ENCODE results near the gene COL9A3.
"Not testable (repeated sequence)": the region's sequence is repeated elsewhere in the genome, so short reads cannot be mapped to it uniquely, and the experiment has no call there.

The COL9A3 gene

DNA sequence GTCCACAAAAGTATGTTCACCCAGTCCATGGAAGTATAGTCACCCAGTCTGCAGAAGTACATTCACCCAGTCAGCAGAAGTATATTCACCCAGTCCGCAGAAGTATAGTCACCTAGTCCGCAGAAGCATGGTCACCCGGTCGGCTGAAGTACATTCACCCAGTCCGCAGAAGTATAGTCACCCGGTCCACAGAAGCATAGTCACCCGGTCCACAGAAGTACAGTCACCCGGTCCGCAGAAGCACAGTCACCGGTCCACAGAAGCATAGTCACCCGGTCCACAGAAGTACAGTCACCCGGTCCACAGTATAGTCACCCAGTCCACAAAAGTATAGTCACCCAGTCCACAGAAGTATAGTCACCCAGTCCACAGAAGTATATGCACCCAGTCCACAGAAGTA, 36.0 kb downstream of the COL9A3 start:
- DNase-seq: no peak

DNA sequence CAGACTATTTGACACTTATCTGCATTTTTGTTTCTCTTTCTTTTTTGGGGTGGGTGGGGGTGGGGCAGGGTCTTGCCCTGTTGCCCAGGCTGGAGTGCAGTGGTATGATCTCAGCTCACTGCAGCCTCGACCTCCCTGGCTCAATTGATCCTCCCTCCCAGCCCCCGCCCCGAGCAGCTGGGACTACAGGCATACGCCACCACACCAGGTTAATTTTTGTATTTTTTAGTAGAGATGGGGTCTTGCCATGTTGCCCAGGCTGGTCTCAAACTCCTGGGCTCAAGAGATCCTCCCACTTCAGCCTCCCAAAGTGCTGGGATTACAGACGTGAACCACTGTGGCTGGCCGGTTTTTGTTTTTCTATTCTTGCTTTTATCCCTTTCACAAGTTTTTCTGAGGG, 36.5 kb downstream of the COL9A3 start:
- not testable (repeated sequence) for DNase-seq

DNA sequence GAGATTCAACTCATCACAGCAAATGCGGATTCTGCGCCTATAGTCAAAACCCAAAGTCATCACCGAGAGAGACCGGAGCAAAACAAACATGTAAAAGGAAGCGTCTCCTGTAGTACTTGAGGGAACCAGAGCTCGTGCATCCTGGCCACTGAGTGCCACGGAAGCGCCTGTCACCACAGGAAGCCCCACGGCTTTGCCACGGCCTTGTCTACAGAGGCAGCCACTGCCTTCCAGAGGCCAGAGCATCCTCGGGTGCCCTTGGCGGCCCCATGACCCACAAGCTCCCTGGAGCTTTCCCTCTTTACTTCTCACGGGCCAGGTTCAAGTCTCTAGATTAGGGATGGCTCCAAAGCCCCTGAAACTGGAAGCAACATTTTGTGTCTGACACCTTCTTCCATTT, 37.3 kb downstream of the COL9A3 start:
- no peak for DNase-seq

DNA sequence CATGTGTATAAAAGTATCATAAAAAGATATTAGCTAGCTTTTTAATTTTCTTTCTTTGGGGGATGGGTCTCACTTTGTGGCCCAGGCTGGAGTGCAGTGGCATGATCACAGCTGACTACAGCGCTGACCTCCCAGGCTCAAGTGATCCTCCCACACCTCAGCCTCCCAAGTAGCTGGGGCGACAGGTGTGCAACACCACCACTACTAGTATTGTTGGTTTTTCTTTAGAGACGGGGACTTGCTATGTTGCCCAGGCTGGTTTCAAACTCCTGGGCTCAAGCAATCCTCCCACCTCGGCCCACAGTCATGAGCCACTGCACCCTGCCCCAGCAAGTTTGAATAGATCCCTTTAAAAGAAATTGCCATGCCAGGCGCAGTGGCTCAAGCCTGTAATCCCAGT, 38.3 kb downstream of the COL9A3 start:
- DNase-seq: no peak

DNA sequence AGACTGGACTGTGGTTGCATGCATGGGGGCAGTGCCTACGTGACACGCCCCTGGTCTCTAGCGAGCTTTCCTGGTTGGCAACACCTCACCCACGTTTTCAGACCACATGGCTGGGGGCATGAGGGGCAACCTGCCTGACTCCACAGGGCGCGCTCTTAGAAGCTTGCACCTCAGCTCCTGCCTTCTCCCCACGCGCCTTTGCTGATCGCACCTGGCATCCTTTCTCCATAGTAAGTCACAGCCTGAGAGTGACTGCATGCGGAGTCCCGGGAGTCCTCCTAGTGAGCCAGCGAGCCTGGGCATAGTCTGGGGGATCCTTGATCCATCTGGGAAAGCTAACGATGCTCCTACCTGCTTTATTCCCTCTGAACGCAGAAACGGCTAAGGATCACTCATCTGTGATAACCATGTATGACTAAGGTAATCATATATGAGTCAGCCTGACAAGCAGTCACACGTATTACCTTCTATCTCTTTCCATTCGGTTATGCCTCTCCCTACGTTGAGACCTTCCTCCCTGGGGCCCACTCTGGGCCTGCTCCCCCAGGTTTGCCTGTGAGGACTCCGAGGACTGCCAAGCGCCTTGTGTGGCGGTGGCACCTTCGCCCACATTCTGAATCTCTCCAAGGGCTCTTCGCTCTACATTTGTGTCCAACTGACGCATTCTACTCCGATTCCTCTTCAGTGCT, 40.2 kb downstream of the COL9A3 start:
- DNase-seq: no peak

DNA sequence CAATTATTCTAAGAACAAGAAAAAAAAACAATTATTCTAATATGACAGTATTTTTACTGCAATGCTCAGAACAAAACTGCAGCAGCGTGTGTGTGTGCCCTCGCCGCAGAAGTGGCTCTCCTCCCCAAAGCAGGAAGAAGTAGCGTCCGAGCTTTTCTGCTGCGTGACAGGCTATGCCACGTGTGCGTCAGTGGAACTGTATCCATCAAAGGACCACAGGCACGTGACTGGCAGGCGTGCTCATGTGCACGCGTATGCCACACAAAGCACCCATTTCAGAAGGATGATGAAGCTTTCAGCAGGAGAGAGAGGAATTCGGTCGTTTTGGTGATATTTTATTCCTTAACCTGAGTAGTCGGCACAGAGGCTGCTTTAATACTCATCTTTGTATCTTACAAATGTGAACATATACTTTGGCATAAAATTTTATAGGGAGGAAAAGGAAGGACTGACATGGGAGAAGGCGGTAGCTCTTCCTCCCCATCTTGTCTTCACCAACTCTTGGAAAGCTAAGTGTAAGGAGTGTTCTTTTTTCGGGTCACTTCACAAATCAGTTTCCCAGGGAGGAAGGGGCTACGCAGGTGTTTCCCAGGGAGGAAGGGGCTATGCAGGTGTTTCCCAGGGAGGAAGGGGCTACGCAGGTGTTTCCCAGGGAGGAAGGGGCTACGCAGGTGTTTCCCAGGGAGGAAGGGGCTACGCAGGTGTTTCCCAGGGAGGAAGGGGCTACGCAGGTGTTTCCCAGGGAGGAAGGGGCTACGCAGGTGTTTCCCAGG, 41.4 kb downstream of the COL9A3 start:
- peak in 31 of 56 donors; percentile 10 to 74 (median 44) for DNase-seq

DNA sequence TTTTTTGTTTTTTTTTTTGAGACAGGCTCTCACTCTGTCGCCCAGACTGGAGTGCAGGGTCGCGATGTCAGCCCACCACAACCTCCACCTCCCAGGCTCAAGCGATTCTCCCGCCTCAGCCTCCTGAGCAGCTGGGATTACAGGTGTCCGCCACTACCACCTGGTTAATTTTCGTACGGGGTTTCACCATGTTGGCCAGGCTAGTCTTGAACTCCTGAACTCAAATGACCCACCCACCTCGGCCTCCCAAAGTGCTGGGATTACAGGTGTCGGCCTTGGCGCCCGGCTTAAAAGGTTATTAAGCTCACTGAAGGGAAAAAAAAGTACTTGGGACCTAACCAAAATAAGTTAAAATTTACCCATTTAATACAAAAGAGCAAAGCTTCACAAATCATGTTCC, 42.9 kb downstream of the COL9A3 start:
- DNase-seq: no peak

DNA sequence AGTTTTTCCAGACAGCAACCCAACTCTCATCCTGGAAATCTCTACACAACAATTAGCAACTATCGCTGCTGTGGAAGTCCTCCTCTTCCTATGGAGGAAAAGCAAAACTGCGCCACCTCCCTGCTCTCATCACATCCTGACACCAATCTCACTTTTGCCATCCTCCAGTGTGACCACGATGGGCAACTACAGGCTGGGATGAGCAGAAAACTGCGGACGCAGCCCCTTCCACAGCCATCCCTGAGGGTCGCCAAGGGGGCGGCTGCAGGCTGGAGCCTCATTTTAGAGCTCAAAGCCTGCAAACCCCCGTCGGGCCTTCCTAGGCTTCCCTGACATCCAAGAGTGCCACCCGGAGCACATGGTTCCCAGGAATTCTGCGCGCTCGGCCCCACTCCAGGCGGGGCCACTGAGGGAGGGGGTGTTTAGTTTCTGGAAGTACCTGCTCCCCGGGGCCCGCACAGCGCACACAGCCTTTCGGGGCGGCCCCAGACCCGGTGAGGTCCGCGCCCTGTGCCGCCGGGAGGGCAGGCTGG, 43.6 kb downstream of the COL9A3 start:
- DNase-seq: peak in 21 of 56 donors; percentile 9 to 61 (median 43)

DNA sequence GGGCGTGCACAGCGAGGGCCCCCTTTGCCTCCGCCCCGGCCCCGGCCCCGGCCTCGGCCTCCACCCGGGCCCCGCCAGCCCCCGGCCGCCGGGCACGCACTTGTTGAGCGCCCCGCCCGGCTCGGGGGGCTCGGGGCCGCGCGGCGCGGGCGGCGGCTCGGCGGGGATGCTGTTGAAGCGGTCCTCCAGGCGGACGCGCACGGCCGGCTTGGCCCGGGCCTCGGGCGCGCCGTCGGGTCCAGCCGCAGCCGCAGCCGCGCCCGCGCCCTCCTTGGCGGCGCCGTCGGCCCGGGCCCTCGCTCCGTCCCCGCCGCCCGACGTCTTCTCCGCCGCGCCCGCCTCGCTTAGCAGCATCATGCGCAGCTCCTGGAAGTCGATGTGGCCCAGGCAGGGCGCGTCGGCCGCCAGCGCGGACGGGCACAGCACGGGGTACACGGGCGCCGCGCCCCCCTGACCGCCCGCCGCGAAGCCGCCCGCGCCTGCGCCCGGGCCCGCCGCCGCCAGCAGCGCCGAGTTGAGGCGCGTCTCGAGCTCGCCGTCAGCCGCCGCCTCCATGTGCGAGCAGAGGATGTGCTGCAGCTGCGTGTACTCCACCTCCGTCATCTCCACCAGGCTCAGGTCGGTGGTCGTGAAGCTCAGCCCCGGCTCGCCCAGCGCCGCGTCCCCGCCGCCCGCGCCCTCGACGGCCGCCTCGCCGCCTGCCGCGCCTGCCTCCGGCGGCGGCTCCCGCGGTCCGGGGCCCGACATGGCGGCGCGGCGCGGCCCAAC, 44.3 kb downstream of the COL9A3 start:
- DNase-seq: peak in 3 of 56 donors; percentile 18 to 57 (median 36)

DNA sequence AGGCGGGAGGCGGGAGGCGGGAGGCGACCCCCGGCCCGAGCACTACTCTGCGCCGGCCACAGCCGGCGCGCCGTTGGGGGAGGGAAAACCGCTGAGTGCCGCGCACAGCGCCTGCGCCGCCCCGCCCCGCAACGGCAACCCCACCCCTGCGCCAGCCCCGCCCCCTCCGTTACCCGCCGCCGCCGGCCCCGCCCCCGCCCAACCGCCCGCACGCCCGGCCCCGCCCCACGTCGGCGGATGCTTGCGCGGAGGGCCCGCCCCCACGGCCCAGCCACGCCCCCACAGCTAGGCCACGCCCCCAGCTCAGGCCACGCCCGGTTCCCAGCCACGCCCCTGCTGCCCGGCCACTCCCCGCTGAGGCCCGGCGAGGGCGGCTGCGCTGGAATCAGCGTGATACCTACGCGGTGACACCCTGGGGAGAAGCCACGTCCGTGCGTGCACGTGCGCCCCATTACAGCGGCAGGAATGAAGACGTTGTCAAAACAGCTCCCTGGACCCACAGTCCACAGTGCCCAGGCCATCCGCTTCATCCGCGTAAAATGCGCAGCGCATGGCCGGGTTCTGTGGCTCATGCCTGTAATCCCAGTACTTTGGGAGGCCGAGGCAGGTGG, 45.0 kb downstream of the COL9A3 start, which contains the start of gene TCFL5:
Gene TCFL5 (minus strand): TSS at position 97 of the 611 bp plus-strand sequence. CDS start 152 bp downstream, outside the sequence.
- peak; percentile 44 to 95 (median 85) for DNase-seq

DNA sequence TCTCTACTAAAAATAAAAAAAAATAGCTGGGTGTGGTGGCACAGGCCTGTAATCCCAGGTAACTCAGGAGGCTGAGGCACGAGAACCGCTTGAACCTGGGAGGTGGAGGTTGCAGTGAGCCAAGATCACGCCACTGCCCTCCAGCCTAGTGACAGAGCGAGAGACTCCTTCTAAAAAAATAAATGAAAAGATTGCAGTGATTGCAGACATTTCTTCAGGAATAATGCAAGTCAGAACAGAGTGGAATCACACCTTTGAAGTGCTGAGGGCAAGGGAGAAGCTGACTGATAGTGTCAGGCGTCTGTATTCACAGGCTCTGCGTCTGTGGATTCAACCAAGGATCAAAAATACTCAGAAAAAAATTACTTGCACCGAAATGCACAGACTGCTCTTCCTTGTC, 47.4 kb downstream of the COL9A3 start:
- DNase-seq: no peak

DNA sequence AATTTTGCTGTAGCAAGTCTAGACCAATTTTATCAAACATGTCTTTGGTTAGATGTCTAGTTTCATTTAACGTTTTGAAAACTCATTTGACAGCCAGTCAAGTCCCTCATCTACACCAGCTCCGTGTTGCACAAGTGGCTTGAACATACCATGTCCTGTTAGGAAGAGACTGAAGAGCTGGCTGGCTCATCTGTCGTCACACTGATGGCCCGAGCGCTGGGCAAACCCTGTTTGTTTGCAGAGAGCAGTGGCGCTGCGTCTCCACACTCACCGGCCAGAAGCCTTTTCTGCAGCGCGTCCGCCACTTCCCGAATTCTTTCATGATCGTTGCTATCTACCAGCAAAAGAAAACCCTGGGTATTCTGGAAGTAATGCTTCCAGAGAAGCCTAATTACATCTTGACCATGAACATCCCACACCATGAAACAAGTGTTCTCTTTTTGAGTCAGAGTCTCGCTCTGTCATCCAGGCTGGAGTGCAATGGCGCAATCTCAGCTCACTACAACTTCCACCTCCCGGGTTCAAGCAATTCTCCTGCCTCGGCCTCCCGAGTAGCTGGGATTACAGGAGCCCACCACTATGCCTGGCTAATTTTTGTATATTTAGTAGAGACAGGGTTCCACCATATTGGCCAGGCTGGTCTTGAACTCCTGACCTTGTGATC, 55.5 kb downstream of the COL9A3 start:
- DNase-seq: no peak

DNA sequence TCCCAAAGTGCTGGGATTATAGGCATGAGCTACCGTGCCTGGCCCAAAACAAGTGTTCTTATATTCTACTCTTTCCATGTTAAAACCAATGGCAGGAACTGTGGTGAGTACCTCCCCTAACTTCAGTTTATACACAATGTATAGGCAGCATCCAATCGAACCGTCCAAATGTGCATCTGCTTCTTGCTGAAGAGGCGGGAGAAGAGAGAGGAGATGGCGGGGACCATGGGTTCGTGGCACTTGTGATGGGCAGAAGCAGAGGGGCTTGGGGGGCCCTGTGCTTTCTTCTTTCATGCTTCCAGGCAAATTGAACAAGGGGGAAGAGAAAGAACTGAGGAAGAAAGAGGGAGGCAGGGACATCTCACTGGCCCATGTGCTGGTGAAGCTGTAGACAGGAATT, 56.0 kb downstream of the COL9A3 start:
- DNase-seq: no peak

DNA sequence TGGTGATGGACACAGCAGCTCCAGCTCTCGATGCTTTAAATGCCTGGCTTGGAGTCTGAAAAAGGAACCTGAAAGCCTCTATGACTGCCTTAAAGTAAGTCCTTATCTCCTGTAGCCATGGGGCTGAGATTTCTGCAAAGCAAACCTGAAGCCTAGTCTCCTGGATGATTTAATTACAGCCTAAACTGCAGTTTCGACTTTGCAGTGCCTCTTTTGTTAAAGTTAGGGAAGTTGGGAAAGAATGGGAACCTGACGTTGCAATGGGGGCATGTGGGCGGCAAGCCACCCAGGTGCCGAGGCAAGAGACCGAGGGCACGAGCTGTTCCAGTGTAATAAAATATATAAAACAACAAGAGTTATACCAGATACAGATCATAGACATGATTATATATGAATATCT, 56.4 kb downstream of the COL9A3 start:
- no peak for DNase-seq

DNA sequence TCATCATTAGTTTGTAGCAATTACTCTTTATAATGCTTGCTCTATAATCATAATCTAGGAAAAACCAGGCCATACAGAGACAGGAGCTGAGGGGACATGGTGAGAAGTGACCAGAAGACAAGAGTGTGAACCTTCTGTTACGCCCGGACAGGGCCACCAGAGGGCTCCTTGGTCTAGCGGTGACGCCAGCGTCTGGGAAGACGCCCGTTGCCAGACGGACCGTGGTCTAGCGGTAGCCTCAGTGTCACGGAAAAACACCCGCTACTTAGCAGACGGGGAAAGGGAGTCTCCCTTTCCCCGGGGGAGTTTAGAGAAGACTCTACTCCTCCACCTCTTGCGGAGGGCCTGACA, 56.8 kb downstream of the COL9A3 start:
- peak in 31 of 56 donors; percentile 4 to 79 (median 46) for DNase-seq

DNA sequence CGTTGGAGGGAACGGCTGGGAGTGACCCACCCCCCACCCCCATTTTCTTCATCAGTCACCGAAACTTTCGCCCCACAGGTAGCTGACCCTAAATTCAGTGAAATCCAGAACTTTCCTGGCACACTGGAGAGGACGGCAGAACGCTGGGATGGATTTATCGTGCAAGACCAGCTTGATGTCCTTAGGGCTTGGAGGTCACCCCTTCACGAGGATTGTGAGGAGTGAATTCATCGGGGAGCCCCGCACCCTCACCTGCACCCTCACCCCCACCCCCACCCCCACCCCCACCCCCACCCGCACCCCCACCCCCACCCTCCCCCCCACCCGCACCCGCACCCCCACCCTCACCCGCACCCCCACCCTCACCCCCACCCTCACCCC, 58.1 kb downstream of the COL9A3 start:
- DNase-seq: no peak

DNA sequence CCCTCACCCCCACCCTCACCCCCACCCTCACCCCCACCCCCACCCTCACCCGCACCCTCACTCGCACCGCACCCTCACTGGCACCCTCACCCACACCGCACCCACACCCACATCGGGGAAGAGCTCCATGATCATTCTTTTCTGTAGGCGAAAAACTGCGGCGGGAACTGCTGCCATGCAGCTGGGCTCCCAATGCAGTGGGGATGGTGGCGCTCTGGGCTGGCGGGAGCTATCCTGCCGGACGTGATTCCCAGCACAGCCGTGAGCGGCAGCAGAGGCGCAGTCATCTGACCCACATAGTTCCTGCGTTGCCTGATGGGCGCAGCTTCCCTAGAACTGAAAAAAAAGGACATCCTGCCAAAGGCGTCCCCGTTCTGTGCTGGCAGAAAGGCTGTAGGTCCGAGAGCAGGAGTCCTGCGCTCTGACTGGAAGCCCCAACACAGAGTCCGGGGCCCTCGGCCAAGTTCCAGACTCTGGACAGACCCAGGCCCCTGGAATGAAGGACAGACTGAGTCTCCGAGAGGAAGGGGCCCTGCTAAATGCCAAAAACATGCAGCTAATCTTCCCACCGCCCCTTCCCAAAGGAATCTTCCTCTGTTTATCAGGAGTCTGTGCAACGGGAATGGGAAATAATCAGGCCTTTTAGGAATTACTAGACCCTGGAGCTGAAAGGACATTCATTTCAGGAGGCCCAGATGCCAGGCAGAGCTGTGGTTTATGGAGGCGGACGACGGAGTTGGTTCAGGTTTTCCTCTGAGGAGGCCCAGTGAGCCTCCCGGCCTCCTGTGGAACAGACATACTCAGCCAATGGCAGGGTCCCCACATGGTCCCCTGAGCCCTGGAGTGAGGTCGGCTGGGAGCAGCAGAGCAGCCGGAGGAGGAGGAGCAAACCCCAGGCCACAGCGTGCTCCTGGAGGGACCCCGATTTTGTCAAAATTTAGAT, 58.8 kb downstream of the COL9A3 start:
- DNase-seq: peak in 44 of 56 donors; percentile 7 to 80 (median 57)

DNA sequence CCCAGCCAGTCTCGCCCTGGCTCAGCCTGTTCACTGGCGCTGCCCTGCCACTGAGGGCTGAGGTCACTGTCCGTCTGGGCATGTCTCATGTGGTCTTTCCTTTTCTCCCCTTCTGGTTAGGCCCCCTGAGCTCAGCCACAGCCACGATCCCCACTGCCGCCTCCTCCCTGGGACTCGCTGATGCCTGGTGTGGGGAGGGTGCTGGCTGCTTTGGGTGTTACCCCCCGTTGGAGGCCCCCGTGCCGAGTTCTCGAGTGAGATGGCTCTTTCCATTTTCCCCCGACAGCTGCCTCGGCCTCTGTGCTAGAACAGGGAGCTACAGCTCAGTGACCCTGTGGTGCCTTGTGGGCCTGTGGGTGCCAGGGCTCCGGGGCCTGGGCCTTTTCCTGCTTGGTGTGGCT, 59.7 kb downstream of the COL9A3 start:
- no peak for DNase-seq

Data from amygdala (tissue), 56 donors.